T47D (cell line): ENCODE results near the gene SH3GL3.

Experiments used
- DNase-seq, 2 experiments: peaks; one replicate each; pipeline versions ENCODE4 v3.0.0 to v3.0.0-alpha.2; 2011 to 2012; ENCODE audit warnings: low read depth in 1 of 2, low spot score in 1 of 2
- JUND ChIP-seq: IDR thresholded peaks from 2 replicates; pipeline ENCODE4 v1.6.1; 2012; ENCODE audit warnings: low read depth
- in situ Hi-C: cut with HindIII; loops from 2 replicates; pipeline ENCODE4 v1.10.0; 2016; ENCODE audit warnings: low sequenced_read_pairs, low pct_unique_long_range_greater_than_20kb

Gene SH3GL3

DNA sequence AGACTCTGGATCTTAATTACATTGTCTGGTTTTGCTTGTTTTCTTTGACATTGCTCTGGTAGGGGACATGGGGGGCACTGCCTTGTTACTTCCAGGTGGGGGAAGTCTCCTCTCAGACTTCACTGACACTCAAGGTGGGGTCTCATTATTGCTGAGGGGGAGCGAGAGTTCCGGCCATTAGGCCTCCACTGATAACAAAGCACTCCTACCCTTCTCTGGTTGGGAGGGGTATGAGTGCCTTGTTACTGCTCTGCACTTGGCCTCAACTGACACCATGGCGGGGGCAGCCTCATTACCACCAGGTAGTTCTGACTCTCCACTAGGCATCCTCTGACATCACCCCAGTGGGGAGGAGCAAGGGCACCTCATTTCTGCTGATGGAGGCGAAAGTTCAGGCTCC, 25.7 kb downstream of the SH3GL3 start:
- no peak for TF ChIP-seq JUND
- in situ Hi-C loops = no loop called here
- DNase-seq = no peak

DNA sequence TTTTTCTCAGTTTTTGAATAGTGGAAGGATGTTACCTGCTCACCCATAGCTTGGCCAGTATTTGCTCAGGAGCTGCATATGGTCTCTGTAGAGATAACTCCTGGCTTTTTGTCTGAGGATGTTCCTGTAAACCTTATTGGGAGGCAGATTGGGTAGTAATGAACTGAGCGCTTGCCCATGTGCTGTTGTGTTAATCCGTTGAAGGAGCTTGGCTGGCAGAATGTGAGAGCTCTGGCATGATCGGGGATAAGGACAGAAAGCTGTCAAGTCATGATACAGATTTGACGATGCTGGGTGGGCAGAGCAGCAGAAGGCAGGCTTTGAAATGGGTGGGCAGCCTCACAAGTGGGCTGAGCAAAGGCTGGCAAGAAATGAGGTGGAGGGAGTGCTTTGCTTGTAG, 27.4 kb downstream of the SH3GL3 start:
- TF ChIP-seq JUND = no peak
- no peak for DNase-seq
- in situ Hi-C loops = no loop called here

GRCh38 chr15:83475551-83475950, 28.4 kb downstream of the SH3GL3 start:
- no peak for DNase-seq
- no peak for TF ChIP-seq JUND
- in situ Hi-C loops = no loop called here

- in situ Hi-C loops = no loop called here
- no peak for DNase-seq
- no peak for TF ChIP-seq JUND
These were observed 28.9 kb downstream of the SH3GL3 start for GRCh38 chr15:83476066-83476465.

DNA sequence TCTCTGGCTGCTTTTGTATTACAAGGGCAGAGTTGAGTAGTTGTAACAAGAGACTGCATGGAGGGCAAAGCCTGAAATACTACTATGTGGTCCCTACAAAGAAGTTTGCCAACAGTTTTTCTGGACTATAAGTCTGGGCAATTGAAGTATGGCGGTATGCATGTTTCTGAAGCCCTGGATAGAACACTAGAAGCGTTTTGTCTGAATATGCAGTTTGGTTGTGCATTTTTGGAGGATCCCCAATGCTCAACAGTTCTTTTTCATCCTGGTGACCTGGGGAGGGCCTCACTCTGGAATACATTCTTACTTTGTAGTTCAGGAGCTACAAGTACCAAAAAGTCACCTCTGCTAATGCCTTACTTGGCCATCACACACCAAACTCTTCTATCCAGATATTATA, 29.6 kb downstream of the SH3GL3 start:
- in situ Hi-C loops = no loop called here
- no peak for TF ChIP-seq JUND
- DNase-seq = no peak

DNA sequence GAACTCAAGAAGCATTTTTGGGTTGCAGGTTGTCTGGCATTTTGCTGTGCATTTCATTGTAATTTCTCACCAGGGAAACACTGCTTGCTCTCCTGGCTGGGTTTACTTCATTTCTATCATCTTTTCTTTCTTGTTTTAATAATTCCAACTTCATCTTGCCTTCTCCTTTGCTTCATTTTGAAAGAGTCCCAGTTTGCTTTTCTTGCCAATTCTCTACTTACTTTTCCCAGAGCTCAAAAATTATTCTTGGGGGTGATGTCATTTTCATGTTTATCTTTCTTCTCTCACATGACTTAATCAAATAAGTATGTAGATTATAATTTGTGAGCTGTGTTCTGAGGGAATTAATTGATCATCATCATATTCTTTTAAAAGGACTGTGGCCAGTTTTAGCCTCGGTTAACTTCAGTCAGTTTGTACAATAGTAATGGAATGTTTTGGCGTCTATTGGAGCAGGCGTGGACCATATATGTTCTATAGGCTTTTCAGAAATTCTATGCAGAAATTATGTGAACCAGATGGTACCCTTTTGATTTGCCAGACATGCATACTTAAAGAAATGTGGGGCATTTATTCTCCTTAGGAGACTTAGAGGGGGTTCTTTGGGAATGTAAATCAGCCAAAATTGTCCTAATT, 30.1 kb downstream of the SH3GL3 start:
- in situ Hi-C loops = no loop called here
- no peak for DNase-seq
- TF ChIP-seq JUND = no peak

DNA sequence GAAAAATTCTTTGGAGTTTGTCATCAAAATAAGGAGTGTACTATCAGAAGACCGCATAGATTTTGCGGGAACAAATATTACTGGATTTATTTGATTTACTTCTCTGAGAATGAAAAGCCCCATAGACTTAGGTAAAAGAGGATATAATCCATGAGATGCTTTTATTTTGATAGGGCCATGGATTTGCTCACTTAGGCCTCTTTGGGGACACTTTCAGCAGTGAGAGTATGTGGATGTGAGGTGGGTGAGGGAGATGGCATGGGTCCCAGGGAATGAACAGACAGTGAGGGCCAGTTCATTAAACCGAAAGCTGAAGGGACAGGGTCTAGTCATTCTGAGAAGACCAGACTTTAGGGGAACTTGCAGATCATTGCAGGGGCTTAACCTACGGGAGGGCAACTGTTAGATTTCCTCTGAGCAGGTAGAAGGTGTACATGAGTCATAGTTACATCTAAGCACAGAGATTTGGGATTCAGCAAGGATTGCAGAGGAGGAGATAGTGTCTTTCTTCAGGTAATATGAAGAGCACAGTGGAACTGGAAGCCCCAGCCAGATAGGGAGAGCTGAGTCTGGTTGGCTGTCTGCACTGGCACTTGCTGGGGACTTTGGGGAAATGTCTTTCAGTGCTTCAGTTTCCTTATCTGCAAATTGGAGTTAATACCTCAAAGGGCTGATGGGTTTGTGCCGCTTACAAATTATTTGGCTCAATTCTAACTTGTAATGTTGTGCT, 30.8 kb downstream of the SH3GL3 start:
- TF ChIP-seq JUND = no peak
- in situ Hi-C loops = no loop called here
- no peak for DNase-seq

GRCh38 chr15:83483612-83484011, 36.5 kb downstream of the SH3GL3 start:
- TF ChIP-seq JUND = no peak

DNA sequence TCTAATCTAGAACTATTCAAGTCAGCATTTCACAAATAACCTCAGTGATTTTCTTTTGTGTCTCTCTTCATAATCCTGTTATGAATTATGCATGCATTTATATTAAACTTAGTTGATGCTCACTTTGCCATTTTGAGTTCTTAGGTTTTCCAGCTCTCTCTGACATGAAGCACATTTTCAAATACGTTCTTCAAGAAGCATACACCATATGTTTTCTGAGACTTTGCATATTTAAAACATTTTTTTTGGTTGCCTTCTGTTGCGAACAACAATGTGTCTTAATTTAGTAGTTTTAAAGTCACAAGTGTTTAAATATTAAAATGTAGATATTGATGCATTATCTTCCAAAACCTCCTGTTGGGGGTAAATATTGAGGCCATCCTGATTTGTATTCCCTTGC, 37.5 kb downstream of the SH3GL3 start:
- TF ChIP-seq JUND = no peak
- in situ Hi-C loops = no loop called here
- no peak for DNase-seq

More at GRCh38 chr15:83483612-83484011, 36.5 kb downstream of the SH3GL3 start:
- in situ Hi-C loops = no loop called here
- no peak for DNase-seq

DNA sequence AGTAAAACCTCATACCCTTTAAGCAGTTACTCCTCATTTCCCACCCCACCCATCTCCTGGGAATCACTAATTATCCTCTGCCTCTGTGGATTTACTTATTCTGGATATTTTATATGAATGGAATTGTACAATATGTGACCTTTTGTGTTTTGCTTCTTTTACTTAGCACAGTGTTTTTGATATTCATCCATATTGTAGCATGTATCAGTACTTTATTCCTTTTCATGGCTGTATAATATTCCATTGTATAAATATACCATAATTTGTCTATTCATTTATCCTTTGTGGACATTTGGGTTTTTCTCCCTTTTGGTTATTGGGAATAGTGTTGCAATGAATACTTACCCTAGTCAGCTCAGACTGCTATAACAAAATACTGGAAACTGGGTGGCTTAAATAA, 39.2 kb downstream of the SH3GL3 start:
- TF ChIP-seq JUND = no peak
- in situ Hi-C loops = no loop called here
- no peak for DNase-seq

DNA sequence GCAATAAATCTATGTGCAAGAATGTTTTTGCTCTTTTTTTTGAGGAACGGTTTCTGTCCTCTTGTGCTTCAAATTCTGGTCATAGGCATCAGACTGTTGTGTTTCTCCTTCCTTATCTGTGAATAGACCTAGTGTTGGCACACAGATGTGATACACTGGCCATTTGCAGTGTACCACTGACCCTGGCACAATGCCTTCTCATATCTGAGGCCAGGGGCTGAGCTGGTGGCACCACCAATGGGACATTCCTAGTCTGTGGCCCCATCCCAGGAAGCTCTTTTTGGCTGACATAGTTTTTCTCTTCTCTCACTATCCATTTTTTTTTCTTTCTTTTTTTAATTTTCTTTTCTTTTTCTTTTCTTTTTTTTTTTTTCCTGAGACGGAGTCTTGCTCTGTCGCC, 40.4 kb downstream of the SH3GL3 start:
- no peak for DNase-seq
- no peak for TF ChIP-seq JUND
- in situ Hi-C loops = no loop called here

GRCh38 chr15:83489690-83490089, 42.5 kb downstream of the SH3GL3 start:
- DNase-seq = no peak
- in situ Hi-C loops = no loop called here
- TF ChIP-seq JUND = no peak

GRCh38 chr15:83491486-83491885, 44.3 kb downstream of the SH3GL3 start:
- no peak for DNase-seq
- in situ Hi-C loops = no loop called here
- TF ChIP-seq JUND = no peak

DNA sequence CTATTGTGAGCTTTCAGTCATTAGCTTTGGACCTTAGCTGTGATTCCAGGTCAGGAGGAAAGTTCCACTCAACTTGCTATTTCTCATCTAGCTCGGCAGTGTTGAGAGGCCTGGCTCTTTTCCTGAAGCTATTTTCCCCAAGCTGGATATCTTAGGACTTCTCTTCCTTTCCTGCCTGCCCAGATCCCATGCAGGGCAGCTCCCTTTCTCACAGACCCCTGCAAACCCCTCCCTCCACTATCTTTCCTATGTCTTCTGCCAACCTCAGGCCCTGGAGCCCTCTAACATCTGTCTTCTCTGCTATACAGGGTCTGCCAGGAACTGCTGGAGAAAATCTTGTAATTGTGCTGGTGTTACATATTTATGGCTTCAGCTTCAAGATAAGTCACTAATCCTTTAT, 49.6 kb downstream of the SH3GL3 start:
- no peak for TF ChIP-seq JUND
- in situ Hi-C loops = no loop called here

More for the DNA sequence above, 49.6 kb downstream of the SH3GL3 start:
- no peak for DNase-seq
